ENCODE data around the gene BANP.
"Not testable (repeated sequence)": the region's sequence is repeated elsewhere in the genome, so short reads cannot be mapped to it uniquely, and the experiment has no call there.

The BANP gene

GRCh38 chr16:87983072-87983736 is 32.0 kb downstream of the BANP start:
- TF ChIP-seq CTCF (conservative IDR thresholded peaks at IDR 0.05): peak; percentile 39
- H3K27ac ChIP-seq: not testable (repeated sequence)

GRCh38 chr16:87983737-87984097 is 32.5 kb downstream of the BANP start:
- not testable (repeated sequence) for H3K27ac ChIP-seq
- TF ChIP-seq CTCF (conservative IDR thresholded peaks at IDR 0.05): 0 out of 2 replicates have a peak, but pooled peaks have one; percentile 30

GRCh38 chr16:87984180-87984579 is 32.9 kb downstream of the BANP start:
- not testable (repeated sequence) for H3K27ac ChIP-seq

GRCh38 chr16:87984632-87985267 is 33.5 kb downstream of the BANP start:
- H3K27ac ChIP-seq: no peak overlapping the region
- TF ChIP-seq CTCF (conservative IDR thresholded peaks at IDR 0.05) (no peak), ZFX (IDR thresholded peaks at IDR 0.05) (no peak)

GRCh38 chr16:87985493-87985892 is 34.3 kb downstream of the BANP start:
- not testable (repeated sequence) for H3K27ac ChIP-seq

GRCh38 chr16:87986361-87986849 is 35.2 kb downstream of the BANP start:
- H3K27ac ChIP-seq: not testable (repeated sequence)

GRCh38 chr16:87988596-87988995 is 37.4 kb downstream of the BANP start:
- not testable (repeated sequence) for H3K27ac ChIP-seq

GRCh38 chr16:87990254-87990653 is 39.0 kb downstream of the BANP start:
- not testable (repeated sequence) for H3K27ac ChIP-seq

- H3K27ac ChIP-seq: not testable (repeated sequence)
These were observed 40.9 kb downstream of the BANP start for GRCh38 chr16:87992142-87992541.

- TF ChIP-seq ZFX (IDR thresholded peaks at IDR 0.05) (no peak), CTCF (conservative IDR thresholded peaks at IDR 0.05) (no peak)
These were observed 42.7 kb downstream of the BANP start for GRCh38 chr16:87993901-87994300.

GRCh38 chr16:87995644-87996043 is 44.4 kb downstream of the BANP start:
- H3K27ac ChIP-seq: no peak overlapping the region
- no peak for TF ChIP-seq ZFX (IDR thresholded peaks at IDR 0.05)
- TF ChIP-seq CTCF (conservative IDR thresholded peaks at IDR 0.05): no peak

More at GRCh38 chr16:87993901-87994300, 42.7 kb downstream of the BANP start:
- no peak overlapping the region for H3K27ac ChIP-seq

Measured in C4-2B (cell line).